H1 (cell line): ENCODE data around the gene AKR7A3.
"Not testable (repeated sequence)": the region's sequence is repeated elsewhere in the genome, so short reads cannot be mapped to it uniquely, and the experiment has no call there.

Experiments used
- BCL11A ChIP-seq, 2 experiments: IDR thresholded peaks; one replicate each; pipeline ENCODE4 v1.6.1; 2011; ENCODE audit warnings: low read depth in 2 of 2, low read length in 2 of 2, mild to moderate bottlenecking in 2 of 2
- CEBPB ChIP-seq: IDR thresholded peaks from 2 replicates; pipeline ENCODE4 v1.6.1; 2012; ENCODE audit warnings: low read depth, low read length
- CHD1 ChIP-seq: IDR thresholded peaks from 2 replicates; pipeline ENCODE4 v1.6.1; 2012; ENCODE audit warnings: low read depth, low read length, improper control_type of control experiment
- CTCF ChIP-seq, 3 experiments: IDR thresholded peaks; 1 replicate in 2 of 3; 2 replicates in 1 of 3; pipeline versions ENCODE4 v1.5.1 to v1.6.1; 2011; ENCODE audit warnings: low read length in 3 of 3, mild to moderate bottlenecking in 3 of 3, inconsistent platforms in 2 of 3, low read depth in 1 of 3, moderate library complexity in 1 of 3; ENCODE audit not compliant: insufficient read depth in 1 of 3; ENCODE audit errors: control extremely low read depth in 1 of 3
- EGR1 ChIP-seq: IDR thresholded peaks from 2 replicates; pipeline ENCODE4 v1.6.1; 2011; ENCODE audit warnings: low read depth, low read length, borderline replicate concordance
- POLR2A ChIP-seq, 2 experiments: IDR thresholded peaks; 1 replicate in 1 of 2; 2 replicates in 1 of 2; pipeline ENCODE4 v1.6.1; 2011; ENCODE audit warnings: low read depth in 2 of 2, low read length in 2 of 2, mild to moderate bottlenecking in 2 of 2; ENCODE audit errors: control extremely low read depth in 1 of 2
- RXRA ChIP-seq: IDR thresholded peaks from 2 replicates; pipeline ENCODE4 v1.6.1; 2011; ENCODE audit warnings: low read depth, mild to moderate bottlenecking, low read length, moderate library complexity; ENCODE audit not compliant: insufficient read depth

GRCh38 chr1:19285807-19286206, 2.8 kb downstream of the AKR7A3 start:
- not testable (repeated sequence) for TF ChIP-seq POLR2A (IDR thresholded peaks at IDR 0.05; ENCODE audit: control extremely low read depth in 1 of 2, low read depth in 2 of 2, low read length in 2 of 2); RXRA; CEBPB; CHD1; EGR1; CTCF (IDR thresholded peaks at IDR 0.05; ENCODE audit: control extremely low read depth in 1 of 3, insufficient read depth in 1 of 3, low read depth in 1 of 3, low read length in 3 of 3); BCL11A (IDR thresholded peaks at IDR 0.05; ENCODE audit: low read depth in 2 of 2, low read length in 2 of 2)
